Liver (tissue), 9 donors: Measurements from ENCODE around the gene CUTA. TPM values are rescaled to one million over a fixed set of nuclear protein-coding genes. Genes with fewer than 3 reads are reported as not detected.

ENCODE experiments used
- DNase-seq: peaks from one replicate; pipeline ENCODE4 v3.0.0-alpha.2; 2017; ENCODE audit warnings: low spot score
- H3K27ac ChIP-seq, 2 donors: one replicate each; pipeline ENCODE4 v1.7.0; 2013; ENCODE audit warnings: inconsistent platforms in 2 of 2, low read length in 2 of 2, control low read depth in 1 of 2, low read depth in 1 of 2, mild to moderate bottlenecking in 1 of 2
- H3K27me3 ChIP-seq, 4 donors: one replicate each; pipeline versions ENCODE4 v1.6.1 to v1.7.0; 2013; ENCODE audit warnings: low read length in 3 of 4, inconsistent platforms in 1 of 4, mild to moderate bottlenecking in 1 of 4, moderate library complexity in 1 of 4; ENCODE audit not compliant: control insufficient read depth in 4 of 4, insufficient read depth in 4 of 4
- H3K36me3 ChIP-seq, 4 donors: one replicate each; pipeline versions ENCODE4 v1.6.1 to v1.7.0; 2013; ENCODE audit warnings: low read length in 3 of 4, mild to moderate bottlenecking in 3 of 4, low read depth in 1 of 4, moderate library complexity in 1 of 4; ENCODE audit not compliant: control insufficient read depth in 4 of 4, insufficient read depth in 3 of 4
- H3K4me1 ChIP-seq, 4 donors: one replicate each; pipeline versions ENCODE4 v1.6.1 to v1.7.0; 2013; ENCODE audit warnings: low read length in 3 of 4, mild to moderate bottlenecking in 3 of 4, moderate library complexity in 1 of 4; ENCODE audit not compliant: control insufficient read depth in 4 of 4, insufficient read depth in 4 of 4
- H3K4me3 ChIP-seq, 3 donors: one replicate each; pipeline versions ENCODE4 v1.6.1 to v1.7.0; 2013; ENCODE audit warnings: low read length in 3 of 3, control low read depth in 1 of 3, low read depth in 1 of 3, mild to moderate bottlenecking in 1 of 3
- H3K9ac ChIP-seq, 2 donors: one replicate each; pipeline ENCODE4 v1.7.0; 2013; ENCODE audit warnings: low read length in 2 of 2, mild to moderate bottlenecking in 2 of 2, moderate library complexity in 2 of 2, control low read depth in 1 of 2, low read depth in 1 of 2
- H3K9me3 ChIP-seq, 4 donors: one replicate each; pipeline versions ENCODE4 v1.6.1 to v1.7.0; 2013; ENCODE audit warnings: low read length in 3 of 4; ENCODE audit not compliant: control insufficient read depth in 4 of 4
- EGR1 ChIP-seq, 2 donors: IDR thresholded peaks; 2 replicates each; pipeline ENCODE4 v1.6.1; 2016 to 2018; ENCODE audit warnings: antibody characterized with exemption in 2 of 2, low read depth in 2 of 2
- FOXA1 ChIP-seq: IDR thresholded peaks from 2 replicates; pipeline ENCODE4 v1.6.1; 2016; ENCODE audit warnings: antibody characterized with exemption
- GABPA ChIP-seq, 2 donors: IDR thresholded peaks in 1 of 2; conservative IDR thresholded peaks in 1 of 2; 2 replicates each; pipeline ENCODE4 v1.6.1; 2016; ENCODE audit warnings: antibody characterized with exemption in 2 of 2, mild to moderate bottlenecking in 1 of 2, moderate library complexity in 1 of 2
- HNF4A ChIP-seq, 2 donors: conservative IDR thresholded peaks; 2 replicates each; pipeline ENCODE4 v1.6.1; 2016; ENCODE audit warnings: antibody characterized with exemption in 2 of 2, mild to moderate bottlenecking in 2 of 2
- HNF4G ChIP-seq: IDR thresholded peaks from 2 replicates; pipeline ENCODE4 v1.6.1; 2016; ENCODE audit warnings: antibody characterized with exemption
- JUND ChIP-seq, 2 donors: IDR thresholded peaks; 2 replicates each; pipeline ENCODE4 v1.6.1; 2016; ENCODE audit warnings: antibody characterized with exemption in 2 of 2
- NR2F2 ChIP-seq: IDR thresholded peaks from 2 replicates; pipeline ENCODE4 v1.6.1; 2016; ENCODE audit warnings: antibody characterized with exemption
- RAD21 ChIP-seq, 2 donors: IDR thresholded peaks; 2 replicates each; pipeline ENCODE4 v1.6.1; 2016; ENCODE audit warnings: antibody characterized with exemption in 2 of 2, mild to moderate bottlenecking in 2 of 2
- SP1 ChIP-seq: IDR thresholded peaks from 2 replicates; pipeline ENCODE4 v1.6.1; 2018; ENCODE audit warnings: antibody characterized with exemption, mild to moderate bottlenecking
- TAF1 ChIP-seq: conservative IDR thresholded peaks from 2 replicates; pipeline ENCODE4 v1.6.1; 2016; ENCODE audit warnings: antibody characterized with exemption, mild to moderate bottlenecking
- YY1 ChIP-seq: IDR thresholded peaks from 2 replicates; pipeline ENCODE4 v1.6.1; 2016; ENCODE audit warnings: antibody characterized with exemption, mild to moderate bottlenecking
- ZBTB33 ChIP-seq: IDR thresholded peaks from 2 replicates; pipeline ENCODE4 v1.6.1; 2016; ENCODE audit warnings: antibody characterized with exemption
- WGBS: extraction: QIAGEN DNeasy Blood & Tissue Kit; methylation state at CpG from one replicate; pipeline ENCODE4 v1.1.7; 2013; 5-methylcytosine and 5-hydroxymethylcytosine counted together
- polyA plus RNA-seq, 2 donors: library from polyadenylated mRNA; stranded (reverse) in 1 of 2; unstranded in 1 of 2; fragments of 200-250 nt in 1 of 2; fragments of >200 nt in 1 of 2; fragmentation: Nextera tagmentation in 1 of 2; extraction: Ambion mirVana in 1 of 2; gene quantifications; one replicate each; pipeline versions ENCODE4 v1.2.1 to v1.2.3, GENCODE V29; 2013 to 2015
- total RNA-seq, 2 donors: library from RNA; depleted of rRNA; stranded (reverse); fragments of >200 nt; gene quantifications; one replicate each; pipeline ENCODE4 v1.2.3, GENCODE V29; 2014
- TF ChIP-seq, protein P1 (sequence below): fragments of 150-350 bp; IDR thresholded peaks from 2 replicates; pipeline ENCODE4 v1.5.1; 2017; ENCODE audit warnings: improper control_type of control experiment, low read depth, low read length; ENCODE audit not compliant: missing input control
- TF ChIP-seq, protein P2 (sequence below): IDR thresholded peaks from 2 replicates; pipeline ENCODE4 v1.6.1; 2016; ENCODE audit warnings: antibody characterized with exemption
- donor health status: healthy.
- donor health status: healthy.
- donor health status: healthy.
- donor health status: healthy.
- donor health status: healthy.

The CUTA gene
- total and polyA plus RNA-seq, 4 donors = 33.1 to 164 (median 93.2) TPM

- TF ChIP-seq GABPA (IDR thresholded peaks at IDR 0.05 in 1 of 2, conservative IDR thresholded peaks at IDR 0.05 in 1 of 2) = no peak
- no peak for TF ChIP-seq HNF4A (conservative IDR thresholded peaks at IDR 0.05)
- no peak for TF ChIP-seq EGR1 (IDR thresholded peaks at IDR 0.05; ENCODE audit: low read depth in 2 of 2)
- no peak for TF ChIP-seq TAF1
- no peak for TF ChIP-seq YY1
- TF ChIP-seq, protein P1, sequence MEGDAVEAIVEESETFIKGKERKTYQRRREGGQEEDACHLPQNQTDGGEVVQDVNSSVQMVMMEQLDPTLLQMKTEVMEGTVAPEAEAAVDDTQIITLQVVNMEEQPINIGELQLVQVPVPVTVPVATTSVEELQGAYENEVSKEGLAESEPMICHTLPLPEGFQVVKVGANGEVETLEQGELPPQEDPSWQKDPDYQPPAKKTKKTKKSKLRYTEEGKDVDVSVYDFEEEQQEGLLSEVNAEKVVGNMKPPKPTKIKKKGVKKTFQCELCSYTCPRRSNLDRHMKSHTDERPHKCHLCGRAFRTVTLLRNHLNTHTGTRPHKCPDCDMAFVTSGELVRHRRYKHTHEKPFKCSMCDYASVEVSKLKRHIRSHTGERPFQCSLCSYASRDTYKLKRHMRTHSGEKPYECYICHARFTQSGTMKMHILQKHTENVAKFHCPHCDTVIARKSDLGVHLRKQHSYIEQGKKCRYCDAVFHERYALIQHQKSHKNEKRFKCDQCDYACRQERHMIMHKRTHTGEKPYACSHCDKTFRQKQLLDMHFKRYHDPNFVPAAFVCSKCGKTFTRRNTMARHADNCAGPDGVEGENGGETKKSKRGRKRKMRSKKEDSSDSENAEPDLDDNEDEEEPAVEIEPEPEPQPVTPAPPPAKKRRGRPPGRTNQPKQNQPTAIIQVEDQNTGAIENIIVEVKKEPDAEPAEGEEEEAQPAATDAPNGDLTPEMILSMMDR = no peak
- no peak for TF ChIP-seq NR2F2
- no peak for TF ChIP-seq ZBTB33
- TF ChIP-seq, protein P2, sequence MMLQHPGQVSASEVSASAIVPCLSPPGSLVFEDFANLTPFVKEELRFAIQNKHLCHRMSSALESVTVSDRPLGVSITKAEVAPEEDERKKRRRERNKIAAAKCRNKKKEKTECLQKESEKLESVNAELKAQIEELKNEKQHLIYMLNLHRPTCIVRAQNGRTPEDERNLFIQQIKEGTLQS = no peak
- no peak for TF ChIP-seq FOXA1
- TF ChIP-seq RAD21 (IDR thresholded peaks at IDR 0.05) = no peak
- TF ChIP-seq JUND (IDR thresholded peaks at IDR 0.05) = no peak
- H3K36me3 ChIP-seq = peaks cover 0 to 4% (median 1%) of the 10 kb centered on the region in 4 donors
- no peak for DNase-seq
- H3K9me3 ChIP-seq = no peaks in the 10 kb centered on the region
- 93% methylated on average over 4 of the region's 4 CpGs for WGBS
- peaks cover 4 to 12% (median 8%) of the 10 kb centered on the region in 4 donors for H3K4me1 ChIP-seq
- H3K27me3 ChIP-seq = no peaks in the 10 kb centered on the region
- H3K27ac ChIP-seq = no peak overlapping the region
- H3K9ac ChIP-seq = no peak overlapping the region
- H3K4me3 ChIP-seq = no peak overlapping the region
Measured at GRCh38 chr6:33452496-33452895, 34.6 kb upstream of the CUTA start.

DNA sequence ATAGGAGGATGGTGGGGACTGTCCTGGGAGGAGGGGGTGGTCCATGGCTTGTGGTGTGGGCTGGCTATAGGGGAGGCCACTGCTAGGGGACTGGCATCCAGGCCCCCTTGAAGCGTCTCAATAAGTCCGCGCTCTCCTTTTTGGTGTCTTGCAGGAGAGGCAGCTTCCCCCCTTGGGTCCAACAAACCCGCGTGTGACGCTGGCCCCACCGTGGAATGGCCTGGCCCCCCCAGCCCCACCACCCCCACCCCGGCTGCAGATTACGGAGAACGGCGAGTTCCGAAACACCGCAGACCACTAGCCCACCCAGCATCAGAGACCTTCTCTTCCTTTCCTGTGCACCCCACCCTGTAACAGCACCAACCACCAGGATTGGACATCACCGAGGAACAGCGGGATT is 33.7 kb upstream of the CUTA start:
- H3K9me3 ChIP-seq = no peaks in the 10 kb centered on the region
- TF ChIP-seq, protein P2 = no peak
- TF ChIP-seq GABPA (IDR thresholded peaks at IDR 0.05 in 1 of 2, conservative IDR thresholded peaks at IDR 0.05 in 1 of 2) = no peak
- TF ChIP-seq EGR1 (IDR thresholded peaks at IDR 0.05; ENCODE audit: low read depth in 2 of 2) = no peak
- TF ChIP-seq, protein P1 = no peak
- TF ChIP-seq HNF4G = no peak
- TF ChIP-seq YY1 = no peak
- no peak for TF ChIP-seq SP1
- no peak for TF ChIP-seq RAD21 (IDR thresholded peaks at IDR 0.05)
- no peak overlapping the region for H3K9ac ChIP-seq
- DNase-seq = no peak
- peaks cover 4 to 12% (median 8%) of the 10 kb centered on the region in 4 donors for H3K4me1 ChIP-seq
- 95% methylated on average over 15 of the region's 15 CpGs for WGBS
- H3K4me3 ChIP-seq = no peak overlapping the region
- peaks cover 0 to 4% (median 1%) of the 10 kb centered on the region in 4 donors for H3K36me3 ChIP-seq
- no peaks in the 10 kb centered on the region for H3K27me3 ChIP-seq
- H3K27ac ChIP-seq = no peak overlapping the region
